HL-60 (cell line): ENCODE measurements around the gene CASTOR1.
A peak's percentile ranks its signal among the peaks of the same experiment; 100 is the strongest.

Experiments used
- DNase-seq, 2 experiments: peaks; one replicate each; pipeline ENCODE4 v3.0.0-alpha.2; 2010 to 2020; ENCODE audit warnings: low read depth in 1 of 2, low spot score in 1 of 2
- H3K27ac ChIP-seq: fragments of 250-450 bp; sonication (Bioruptor Pico); replicated peaks from 2 replicates; pipeline ENCODE4 v1.5.1; 2020; ENCODE audit warnings: mild to moderate bottlenecking, moderate library complexity
- H3K27me3 ChIP-seq: fragments of 250-450 bp; sonication (Bioruptor Pico); 2 replicates; pipeline ENCODE4 v1.5.1; 2021; ENCODE audit warnings: mild to moderate bottlenecking, moderate library complexity; ENCODE audit not compliant: insufficient read depth, poor library complexity, severe bottlenecking
- H3K4me3 ChIP-seq: replicated peaks from 2 replicates; pipeline ENCODE4 v1.5.1; 2011; ENCODE audit warnings: mild to moderate bottlenecking, control low read depth, low read length; ENCODE audit not compliant: insufficient read depth
- CTCF ChIP-seq: IDR thresholded peaks from one replicate; pipeline ENCODE4 v1.5.1; 2011; ENCODE audit warnings: low read length, control low read depth, inconsistent platforms; ENCODE audit not compliant: insufficient read depth
- GABPA ChIP-seq: IDR thresholded peaks from 2 replicates; pipeline ENCODE4 v1.6.1; 2012; ENCODE audit warnings: low read depth
- POLR2AphosphoS5 ChIP-seq: IDR thresholded peaks from 2 replicates; pipeline ENCODE4 v1.6.1; 2012; ENCODE audit warnings: low read depth
- REST ChIP-seq: IDR thresholded peaks from 2 replicates; pipeline ENCODE4 v1.6.1; 2012; ENCODE audit warnings: low read depth; ENCODE audit not compliant: insufficient replicate concordance
- SPI1 ChIP-seq: IDR thresholded peaks from 2 replicates; pipeline ENCODE4 v1.6.1; 2012; ENCODE audit warnings: low read depth, mild to moderate bottlenecking, borderline replicate concordance

CASTOR1 gene

GRCh38 chr22:30308518-30309230, 19.4 kb upstream of the CASTOR1 start:
- no peak overlapping the region for H3K4me3 ChIP-seq
- H3K27ac ChIP-seq: no peak overlapping the region
- DNase-seq: no peak
- TF ChIP-seq GABPA (no peak), CTCF (no peak), POLR2AphosphoS5 (no peak), SPI1 (no peak), REST (no peak)
- H3K27me3 ChIP-seq: no peaks in the 10 kb centered on the region

- Histone ChIP-seq H3K4me3 (no peak overlapping the region), H3K27ac (no peak overlapping the region), H3K27me3 (no peaks in the 10 kb centered on the region)
- DNase-seq: no peak
- TF ChIP-seq POLR2AphosphoS5 (no peak), REST (no peak), CTCF (no peak), GABPA (no peak), SPI1 (no peak)
These were observed 18.8 kb upstream of the CASTOR1 start for GRCh38 chr22:30308093-30308492.

GRCh38 chr22:30307041-30307574, 17.8 kb upstream of the CASTOR1 start:
- Histone ChIP-seq H3K27me3 (no peaks in the 10 kb centered on the region), H3K4me3 (no peak overlapping the region), H3K27ac (peak overlapping the region; percentile 77; the same call in 1 of the 2 replicates)
- DNase-seq: no peak
- TF ChIP-seq GABPA: no peak
- TF ChIP-seq CTCF: no peak
- TF ChIP-seq REST: no peak
- TF ChIP-seq SPI1: no peak
- TF ChIP-seq POLR2AphosphoS5: no peak
